GM21381 (cell line): ENCODE results near the gene FLACC1.
"Not testable (repeated sequence)": the region's sequence is repeated elsewhere in the genome, so short reads cannot be mapped to it uniquely, and the experiment has no call there.

Experiments used
- ATAC-seq: cut with Tn5 transposase; IDR thresholded peaks from one replicate; pipeline ENCODE4 v1.9.1; 2021; ENCODE audit warnings: mild to moderate bottlenecking, moderate library complexity; ENCODE audit not compliant: unreplicated experiment

The FLACC1 gene

DNA sequence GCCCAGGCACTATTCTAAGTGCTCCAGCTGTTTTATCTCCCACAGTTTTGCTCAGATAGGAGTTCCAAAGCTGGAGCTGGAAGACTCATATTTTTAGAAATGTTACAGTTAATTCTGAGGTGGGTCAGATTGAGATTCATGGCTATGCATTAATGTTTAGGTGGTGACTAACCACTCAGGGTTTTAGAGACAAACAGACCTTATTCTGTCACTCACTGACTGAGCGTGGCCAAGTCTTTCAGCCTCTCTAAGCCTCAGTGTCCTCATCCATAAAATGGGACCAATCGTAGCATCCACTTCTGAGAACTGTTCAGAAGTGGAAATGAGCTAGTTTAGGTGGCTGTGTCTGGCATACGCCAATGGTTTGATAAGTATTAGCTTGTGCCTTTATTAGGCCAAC, 101.1 kb downstream of the FLACC1 start:
- no peak for ATAC-seq

DNA sequence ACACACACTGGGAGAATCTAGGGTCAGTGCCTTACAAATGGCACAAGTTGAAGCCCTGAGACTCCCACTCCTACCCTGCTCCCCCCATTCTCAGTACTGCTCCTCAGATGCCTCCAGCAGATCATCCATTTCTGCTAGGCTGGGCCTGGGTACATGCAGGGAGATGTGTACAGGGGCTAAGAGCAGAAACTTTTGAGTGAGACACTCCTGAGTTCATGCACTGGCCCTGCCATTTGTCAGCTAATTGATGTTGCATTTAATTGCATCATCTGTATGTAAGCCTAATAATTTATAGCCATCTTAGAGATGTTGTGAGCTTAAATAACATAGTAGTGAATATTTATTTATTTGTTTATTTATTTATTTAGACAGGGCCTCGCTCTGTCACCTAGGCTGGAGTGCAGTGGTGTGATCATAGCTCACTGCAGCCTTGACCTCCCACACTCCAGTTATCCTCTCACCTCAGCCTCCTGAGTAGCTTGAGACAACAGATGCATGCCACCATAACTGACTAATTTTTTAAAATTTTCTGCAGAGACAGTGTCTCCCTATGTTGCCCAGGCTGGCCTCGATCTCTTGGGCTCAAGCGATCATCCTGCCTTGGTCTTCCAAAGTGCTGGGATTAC, 101.6 kb downstream of the FLACC1 start:
- no peak for ATAC-seq

DNA sequence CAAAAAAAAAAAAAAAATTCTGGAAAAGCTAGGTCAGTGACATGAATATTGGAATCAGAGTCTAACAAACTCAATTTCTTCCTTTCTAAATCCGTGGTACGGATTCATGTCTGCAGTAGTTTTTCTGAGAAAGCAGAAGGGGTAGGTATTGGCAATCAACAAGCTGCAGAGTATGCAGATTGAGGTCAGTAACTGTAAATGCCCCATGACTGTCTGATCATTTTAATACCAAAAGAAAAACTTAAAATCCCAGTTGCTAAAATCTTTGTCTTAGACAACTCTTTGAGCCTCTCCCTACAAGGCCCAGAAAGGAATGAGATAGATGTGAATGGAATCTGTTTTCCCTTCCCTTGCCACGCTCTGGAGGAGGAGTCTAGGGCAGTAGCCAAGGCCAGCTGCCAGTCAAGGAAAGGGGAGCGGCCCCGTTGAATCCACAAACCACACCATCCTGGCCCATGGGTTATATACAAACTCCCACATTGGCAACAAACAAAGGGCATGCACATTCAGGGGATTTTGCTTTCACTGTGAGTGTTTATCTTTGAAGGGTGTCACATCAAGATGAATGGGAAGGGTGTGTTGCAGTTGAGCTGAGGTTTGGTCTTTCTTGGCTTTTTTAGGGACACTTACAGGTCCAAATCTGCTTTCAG, 102.9 kb downstream of the FLACC1 start:
- ATAC-seq, result no peak

DNA sequence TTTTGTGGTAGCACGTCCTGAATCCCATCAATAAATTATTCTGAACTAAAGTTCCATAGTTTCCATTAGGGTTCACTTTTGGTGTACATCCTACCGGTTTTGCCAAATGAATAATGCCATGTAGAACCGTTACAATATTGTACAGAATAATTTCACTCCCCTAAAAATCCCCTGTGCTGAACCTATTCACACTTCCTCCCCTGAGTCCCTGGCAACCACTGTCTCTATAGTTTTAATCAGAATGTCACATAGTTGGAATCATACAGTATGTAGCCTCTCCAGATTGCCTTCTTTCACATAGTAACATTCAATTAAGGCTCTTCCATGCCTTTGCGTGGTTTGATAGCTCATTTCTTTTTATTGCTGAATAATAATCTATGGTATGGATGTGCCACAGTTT, 106.4 kb downstream of the FLACC1 start:
- no peak for ATAC-seq

DNA sequence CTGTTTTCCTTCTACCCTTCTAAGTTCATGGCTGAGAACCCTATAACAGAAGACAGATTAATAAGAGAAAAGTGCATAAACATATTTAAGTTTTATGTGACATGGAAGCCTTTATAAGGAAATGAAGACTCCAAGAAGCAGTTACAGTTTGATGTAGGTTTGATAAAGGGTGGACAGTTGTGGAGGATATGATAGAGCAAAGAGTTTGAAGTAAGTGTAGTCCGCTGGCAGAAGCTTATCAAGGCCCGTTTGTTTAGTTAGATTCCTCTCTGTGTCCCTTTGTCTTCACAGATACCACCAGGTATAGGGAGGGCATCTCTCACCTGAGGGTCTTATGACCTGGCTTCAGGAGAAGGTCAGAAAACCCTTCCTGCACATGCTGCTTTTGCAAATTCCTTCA, 107.3 kb downstream of the FLACC1 start:
- no peak for ATAC-seq

DNA sequence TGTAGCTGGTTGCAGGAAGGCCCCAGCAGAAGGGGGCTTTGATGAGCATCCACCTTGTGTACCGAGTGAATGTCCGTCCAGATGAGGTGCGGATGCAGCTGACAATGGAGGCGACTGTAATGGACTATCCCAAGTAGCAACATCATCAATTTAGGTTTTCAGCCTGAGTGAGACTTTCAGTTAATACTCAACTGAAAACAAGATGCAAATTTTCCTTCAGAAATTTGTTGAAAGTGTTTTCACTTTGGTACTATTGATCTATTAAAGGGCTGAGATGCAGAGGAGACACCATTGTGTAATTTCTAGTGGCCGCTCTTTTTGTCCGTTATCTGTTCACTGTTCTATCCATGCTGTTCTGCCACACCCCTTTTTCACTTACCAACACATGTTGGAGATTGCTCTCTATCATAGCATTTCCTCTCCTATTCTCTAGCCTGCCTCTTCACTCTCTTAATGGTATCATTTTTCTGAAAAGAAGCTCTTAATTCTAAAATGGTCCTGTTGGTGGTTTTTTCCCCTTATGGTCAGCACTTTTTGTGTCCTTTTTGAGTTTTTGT, 108.8 kb downstream of the FLACC1 start:
- ATAC-seq, result no peak

DNA sequence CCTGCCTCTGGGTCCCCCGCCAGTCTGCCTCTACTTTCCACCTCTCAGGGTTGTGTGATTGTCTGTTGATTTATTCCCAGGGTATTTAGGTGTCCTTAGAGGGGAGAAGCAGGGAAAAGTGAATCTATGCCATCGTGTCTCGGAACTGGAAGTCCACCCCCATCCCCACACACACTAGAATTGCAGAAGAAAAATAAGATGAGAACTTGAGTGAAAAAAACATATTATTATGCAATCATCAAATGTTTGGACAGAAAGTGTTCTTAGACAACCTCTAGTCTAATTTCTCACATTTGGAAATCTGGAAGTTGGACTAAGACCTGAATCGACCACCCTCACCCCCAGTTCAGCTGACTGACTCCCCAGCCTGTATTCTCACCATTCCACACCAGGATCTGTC, 110.9 kb downstream of the FLACC1 start:
- no peak for ATAC-seq

DNA sequence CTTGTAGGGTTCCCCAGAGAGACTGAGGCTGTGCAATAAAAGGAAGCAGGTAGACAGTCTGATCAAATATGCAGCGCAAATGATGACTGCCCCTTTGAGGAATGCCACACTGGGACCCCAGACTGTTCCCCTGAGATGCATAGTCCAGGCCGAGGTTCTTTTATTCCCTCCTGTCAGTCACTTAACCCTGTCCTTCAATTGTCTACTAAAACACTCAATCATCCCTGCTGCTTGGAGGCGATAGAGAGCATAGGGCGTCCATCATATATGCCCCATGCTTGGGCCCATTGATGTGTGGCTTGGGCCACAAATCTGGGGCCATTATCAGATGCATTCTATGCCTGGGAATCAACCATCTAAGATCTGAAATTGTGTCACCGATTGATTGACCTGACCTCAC, 112.3 kb downstream of the FLACC1 start:
- no peak for ATAC-seq

DNA sequence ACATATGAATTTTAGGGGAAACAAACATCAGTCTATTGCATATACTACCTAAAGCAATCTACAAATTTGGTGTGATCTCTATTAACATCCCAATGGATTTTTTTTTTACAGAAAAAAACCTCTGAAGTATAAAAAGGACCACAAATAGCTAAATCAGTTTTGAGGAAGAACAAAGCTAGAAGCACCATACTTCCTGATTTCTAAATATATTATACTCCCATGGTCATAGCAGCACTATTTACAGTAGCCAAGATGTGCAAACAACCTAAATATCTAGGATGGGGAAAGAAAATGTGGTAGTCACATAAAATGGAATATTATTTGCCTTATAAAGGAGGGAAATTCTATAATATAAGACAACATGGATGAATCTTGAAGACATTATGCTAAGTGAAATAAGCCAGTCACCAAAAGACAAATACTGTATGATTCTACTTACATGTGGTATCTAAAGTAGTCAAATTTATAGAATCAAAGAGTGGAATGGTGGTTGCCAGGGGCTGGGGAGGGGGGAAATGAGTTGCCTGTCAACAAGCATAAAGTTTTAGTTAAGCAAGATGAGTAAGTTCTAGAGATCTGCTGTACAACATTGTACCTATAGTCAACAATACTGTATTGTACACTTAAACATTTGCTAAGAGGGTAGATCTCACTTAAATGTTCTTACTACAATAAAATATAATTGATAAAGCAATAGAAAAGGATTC, 114.4 kb downstream of the FLACC1 start:
- ATAC-seq, result no peak

DNA sequence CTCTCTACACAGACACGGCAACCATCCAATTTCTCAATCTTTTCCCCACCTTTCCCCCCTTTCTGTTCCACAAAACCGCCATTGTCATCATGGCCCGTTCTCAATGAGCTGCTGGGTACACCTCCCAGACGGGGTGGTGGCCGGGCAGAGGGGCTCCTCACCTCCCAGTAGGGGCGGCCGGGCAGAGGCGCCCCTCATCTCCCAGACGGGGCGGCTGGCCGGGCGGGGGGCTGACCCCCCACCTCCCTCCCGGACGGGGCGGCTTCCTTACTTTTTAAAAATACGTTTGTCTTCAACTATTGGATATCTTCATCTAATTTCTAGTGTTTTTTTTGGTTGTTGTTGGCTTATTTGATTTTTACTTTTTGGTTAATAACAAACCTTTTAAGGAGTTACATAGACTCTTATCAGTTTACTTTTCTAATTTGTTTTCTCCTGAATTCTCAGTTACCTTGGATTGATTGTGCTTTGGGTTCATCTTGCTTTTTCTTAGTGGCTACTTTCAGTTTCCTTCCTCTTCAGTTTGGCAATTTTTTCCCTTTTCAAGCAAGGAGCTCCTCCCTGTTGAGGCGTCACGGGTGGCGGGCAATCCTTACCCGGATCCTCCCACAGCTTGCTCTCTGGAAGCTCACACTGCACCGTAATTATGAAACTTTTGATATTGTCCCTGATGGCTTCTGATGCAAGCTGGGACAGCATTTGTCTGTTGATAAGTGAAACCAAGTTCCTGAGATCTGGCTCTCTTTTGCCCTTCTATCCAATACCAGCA, 117.8 kb downstream of the FLACC1 start:
- ATAC-seq, result not testable (repeated sequence)
